Stimulated activated CD4-positive, alpha-beta T cell treated with anti-CD3 and anti-CD28 coated beads, Interleukin-15, amount 100 ng/mL, for 48 hours (primary cell): ENCODE data around the gene UBN2.
A peak's percentile ranks its signal among the peaks of the same experiment; 100 is the strongest.
"Not testable (repeated sequence)": the region's sequence is repeated elsewhere in the genome, so short reads cannot be mapped to it uniquely, and the experiment has no call there.

Experiments used
- DNase-seq, 2 donors: peaks; one replicate each; pipeline ENCODE4 v3.0.0-alpha.2; 2020; ENCODE audit warnings: low read depth in 2 of 2

UBN2 gene

GRCh38 chr7:139230774-139231512 is at the start of gene UBN2:
TSS of gene UBN2 (plus strand) at chr7:139231237. CDS start at chr7:139231485, 248 bp downstream.
- DNase-seq, result peak; percentile 87 to 91

GRCh38 chr7:139181404-139181803 is 49.6 kb upstream of the UBN2 start:
- no peak for DNase-seq

- DNase-seq, result no peak
Observed at GRCh38 chr7:139182363-139182762, 48.7 kb upstream of the UBN2 start.

- no peak for DNase-seq
Observed at GRCh38 chr7:139183251-139183650, 47.8 kb upstream of the UBN2 start.

- DNase-seq, result no peak
Observed at GRCh38 chr7:139183878-139184338, 47.1 kb upstream of the UBN2 start.

DNA sequence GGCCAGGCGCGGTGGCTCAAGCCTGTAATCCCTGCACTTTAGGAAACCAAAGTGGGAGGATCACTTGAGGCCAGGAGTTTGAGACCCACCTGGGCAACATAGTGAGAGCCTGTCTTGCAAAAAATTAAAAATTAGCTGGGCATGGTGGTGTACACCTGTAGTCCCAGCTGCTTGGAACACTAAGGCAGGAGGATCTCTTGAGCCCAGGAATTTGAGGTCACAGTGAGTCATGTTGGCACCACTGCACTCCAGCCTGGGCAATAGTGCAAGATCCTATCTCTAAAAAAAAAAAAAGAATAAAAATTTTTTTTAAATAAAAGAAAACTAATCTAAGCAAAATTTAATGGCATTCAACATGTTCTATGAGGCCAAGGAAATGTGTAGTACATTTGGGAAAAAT is 44.9 kb upstream of the UBN2 start:
- no peak for DNase-seq

- no peak for DNase-seq
Observed at GRCh38 chr7:139189357-139189756, 41.7 kb upstream of the UBN2 start.

DNA sequence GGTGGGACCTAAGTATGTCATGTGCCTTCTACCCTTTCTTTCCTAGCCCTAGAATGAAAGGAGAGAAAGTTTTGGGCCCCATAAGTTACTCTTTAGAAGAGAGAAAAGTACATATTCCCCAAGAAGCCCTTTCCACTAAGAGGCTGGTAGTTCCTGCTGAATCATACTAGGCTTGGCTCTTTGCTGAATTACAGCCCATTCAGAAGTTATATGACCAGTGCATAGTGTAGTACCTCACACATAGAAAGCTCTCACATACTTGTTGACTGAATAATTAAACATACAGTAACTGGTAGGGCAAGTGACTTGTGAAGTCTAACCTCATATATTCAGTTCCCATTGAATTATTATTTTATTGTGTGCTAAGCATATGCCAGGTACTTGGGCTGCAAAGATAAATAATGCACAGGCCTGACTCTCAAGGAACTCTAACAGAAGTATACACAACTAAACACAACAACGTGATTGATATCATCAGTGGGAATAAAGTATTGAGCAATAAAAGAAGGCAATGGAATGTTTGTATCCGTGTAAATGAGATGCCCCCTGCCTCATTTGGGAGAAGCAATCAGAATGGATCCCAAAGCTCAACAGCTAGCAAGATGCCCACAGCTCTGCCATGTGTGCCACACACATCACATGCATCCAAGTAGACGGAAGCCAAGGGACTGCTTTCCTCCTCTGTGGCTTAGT is 38.9 kb upstream of the UBN2 start:
- DNase-seq, result no peak

DNA sequence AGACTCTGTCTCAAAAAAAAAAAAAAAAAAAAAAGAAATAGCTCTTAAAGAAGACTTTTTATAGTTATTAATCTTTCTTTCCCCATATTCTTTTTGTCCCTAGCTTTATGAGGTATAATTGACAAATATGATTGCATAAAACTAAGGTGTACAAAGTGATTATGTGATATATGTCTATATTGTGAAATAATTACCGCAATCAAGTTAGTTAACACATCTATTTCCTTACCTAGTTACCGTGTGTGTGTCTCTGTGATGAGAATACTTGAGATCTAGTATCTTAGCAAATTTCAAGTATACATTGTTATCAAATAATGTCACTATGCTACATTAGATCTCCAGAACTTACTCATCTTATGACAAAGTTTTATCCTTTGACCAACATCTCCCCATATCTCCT is 30.7 kb upstream of the UBN2 start:
- DNase-seq, result no peak

DNA sequence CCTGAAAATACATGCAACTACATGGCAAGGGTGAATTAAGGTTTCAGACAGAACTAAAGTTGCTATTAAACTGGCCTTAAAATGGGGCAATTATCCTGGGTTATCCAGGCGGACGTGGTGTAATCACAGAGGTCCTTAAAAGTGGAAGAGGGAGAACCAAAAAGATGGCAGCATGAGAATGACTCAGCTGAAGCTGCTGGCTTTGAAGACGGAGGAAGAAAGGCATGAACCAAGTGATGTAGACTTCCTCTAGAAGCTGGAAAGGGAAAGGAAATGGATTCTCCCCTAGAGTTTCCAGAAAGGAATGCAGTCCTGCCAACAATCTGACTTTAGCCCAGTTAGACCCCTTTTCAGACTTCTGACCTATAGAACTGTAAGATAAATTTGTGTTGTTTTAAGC is 27.0 kb upstream of the UBN2 start:
- no peak for DNase-seq

DNA sequence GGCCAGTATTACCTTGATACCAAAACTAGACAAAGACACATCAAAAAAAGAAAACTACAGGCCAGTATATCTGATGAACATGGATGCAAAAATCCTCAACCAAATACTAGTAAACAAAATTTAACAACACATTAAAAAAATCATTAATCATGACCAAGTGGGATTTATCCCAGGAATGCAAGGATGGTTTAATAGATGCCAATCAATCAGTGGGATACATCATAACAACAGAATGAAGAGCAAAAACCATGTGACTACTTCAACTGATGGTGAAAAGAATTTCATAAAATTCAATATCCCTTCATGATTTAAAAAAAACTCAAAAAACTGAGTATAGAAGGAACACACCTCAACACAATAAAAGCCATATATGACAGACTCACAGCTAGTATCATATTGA is 25.2 kb upstream of the UBN2 start:
- DNase-seq, result no peak

- DNase-seq, result no peak
Observed at GRCh38 chr7:139212133-139212532, 18.9 kb upstream of the UBN2 start.

- not testable (repeated sequence) for DNase-seq
Observed at GRCh38 chr7:139213489-139213888, 17.5 kb upstream of the UBN2 start.

GRCh38 chr7:139218173-139218572 is 12.9 kb upstream of the UBN2 start:
- DNase-seq, result no peak

- DNase-seq, result no peak
Observed at GRCh38 chr7:139224219-139224618, 6.8 kb upstream of the UBN2 start.

- not testable (repeated sequence) for DNase-seq
Observed at GRCh38 chr7:139224836-139225235, 6.2 kb upstream of the UBN2 start.

DNA sequence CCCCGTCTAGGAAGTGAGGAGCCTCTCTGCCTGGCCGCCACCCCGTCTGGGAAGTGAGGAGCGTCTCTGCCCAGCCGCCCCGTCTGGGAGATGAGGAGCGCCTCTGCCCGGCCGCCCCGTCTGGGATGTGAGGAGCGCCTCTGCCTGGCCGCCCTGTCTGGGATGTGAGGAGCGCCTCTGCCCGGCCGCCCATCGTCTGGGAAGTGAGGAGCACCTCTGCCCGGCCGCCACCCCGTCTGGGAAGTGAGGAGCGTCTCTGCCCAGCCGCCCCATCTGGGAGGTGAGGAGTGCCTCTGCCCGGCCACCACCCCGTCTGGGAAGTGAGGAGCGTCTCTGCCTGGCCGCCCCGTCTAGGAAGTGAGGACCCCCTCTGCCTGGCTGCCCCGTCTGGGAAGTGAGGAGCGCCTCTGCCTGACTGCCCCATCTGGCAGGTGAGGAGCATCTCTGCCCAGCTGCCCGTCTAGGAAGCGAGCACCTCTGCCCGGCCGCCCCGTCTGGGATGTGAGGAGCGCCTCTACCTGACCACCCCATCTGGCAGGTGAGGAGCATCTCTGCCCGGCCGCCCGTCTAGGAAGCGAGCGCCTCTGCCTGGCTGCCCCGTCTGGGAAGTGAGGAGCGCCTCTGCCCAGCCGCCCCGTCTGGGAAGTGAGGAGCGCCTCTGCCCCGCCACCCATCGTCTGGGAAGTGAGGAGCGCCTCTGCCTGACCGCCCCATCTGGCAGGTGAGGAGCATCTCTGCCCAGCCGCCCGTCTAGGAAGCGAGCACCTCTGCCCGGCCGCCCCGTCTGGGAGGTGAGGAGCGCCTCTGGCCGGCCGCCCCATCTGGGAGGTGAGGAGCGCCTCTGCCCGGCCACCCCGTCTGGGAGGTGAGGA is 5.5 kb upstream of the UBN2 start:
- DNase-seq, result not testable (repeated sequence)

DNA sequence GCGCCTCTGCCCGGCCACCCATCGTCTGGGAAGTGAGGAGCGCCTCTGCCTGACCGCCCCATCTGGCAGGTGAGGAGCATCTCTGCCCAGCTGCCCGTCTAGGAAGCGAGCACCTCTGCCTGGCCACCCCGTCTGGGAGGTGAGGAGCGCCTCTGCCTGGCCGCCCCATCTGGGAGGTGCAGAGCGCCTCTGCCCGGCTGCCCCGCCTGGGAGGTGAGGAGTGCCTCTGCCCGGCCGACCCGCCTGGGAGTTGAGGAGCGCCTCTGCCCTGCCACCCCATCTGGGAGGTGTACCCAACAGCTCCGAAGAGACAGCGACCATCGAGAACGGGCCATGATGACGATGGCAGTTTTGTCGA is 4.9 kb upstream of the UBN2 start:
- not testable (repeated sequence) for DNase-seq

GRCh38 chr7:139226988-139227488 is 4.0 kb upstream of the UBN2 start:
- not testable (repeated sequence) for DNase-seq

DNA sequence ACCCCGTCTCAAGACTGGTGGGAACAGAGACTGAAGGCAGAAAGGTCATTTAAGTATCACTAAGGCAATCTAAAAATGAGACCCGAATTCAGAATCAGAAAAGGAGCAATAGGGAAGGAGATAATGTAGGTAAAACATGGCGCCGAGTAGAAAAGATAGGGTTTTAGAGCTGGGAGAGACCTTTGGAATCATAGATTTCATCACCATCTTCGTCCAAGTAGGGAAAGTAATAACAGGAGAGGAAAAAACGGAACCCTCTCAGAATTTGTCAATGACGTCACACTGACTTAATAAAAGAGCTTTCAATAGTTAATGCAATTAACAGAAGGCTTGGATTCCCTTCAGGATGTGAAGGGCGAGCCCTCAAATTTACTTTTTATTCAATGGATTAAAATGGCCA is 1.0 kb upstream of the UBN2 start:
- no peak for DNase-seq

GRCh38 chr7:139230484-139230773 is 608 bp upstream of the UBN2 start:
- DNase-seq, result no peak
